BJ (cell line): ENCODE results near the gene MVP. TPM values are rescaled to one million over a fixed set of nuclear protein-coding genes. Genes with fewer than 3 reads are reported as not detected.

Experiments
- CTCF ChIA-PET: fragments of 350-600 bp; formaldehyde crosslinking; extraction: SDS; loops from one replicate; lab custom pipeline; 2021; ENCODE audit warnings: antibody characterized with exemption, inconsistent platforms; lab: Yijun Ruan, JAX
- POLR2A ChIA-PET: fragments of 300-600 bp; sonication (Branson Sonifier 250); formaldehyde crosslinking; extraction: SDS; loops from one replicate; lab custom pipeline; 2021; ENCODE audit warnings: antibody characterized with exemption; lab: Charles Lee
- DNase-seq: peaks from one replicate; pipeline ENCODE4 v3.0.0-alpha.2; 2011; ENCODE audit warnings: low read depth
- H3K27me3 ChIP-seq: 2 replicates; pipeline ENCODE4 v1.6.0; 2011; ENCODE audit warnings: low read length; ENCODE audit not compliant: control insufficient read depth, insufficient read depth
- H3K36me3 ChIP-seq: 2 replicates; pipeline ENCODE4 v1.5.1; 2011; ENCODE audit warnings: low read length; ENCODE audit not compliant: control insufficient read depth, insufficient read depth
- H3K4me3 ChIP-seq: 2 replicates; pipeline ENCODE4 v1.5.1; 2011; ENCODE audit warnings: low read depth, mild to moderate bottlenecking, control low read depth, low read length
- polyA plus RNA-seq: library from polyadenylated mRNA; depleted of rRNA; stranded (reverse); fragments of >200 nt; gene quantifications from 2 replicates; pipeline ENCODE4 v1.2.3, GENCODE V29; 2011
- TF ChIP-seq, protein P1 (sequence below): IDR thresholded peaks from 2 replicates; pipeline ENCODE4 v1.5.1; 2011; ENCODE audit warnings: low read depth, mild to moderate bottlenecking, control low read depth, inconsistent platforms, low read length, moderate library complexity; ENCODE audit not compliant: insufficient read depth

Gene MVP
- polyA plus RNA-seq, 1 experiment = 368 TPM

DNA sequence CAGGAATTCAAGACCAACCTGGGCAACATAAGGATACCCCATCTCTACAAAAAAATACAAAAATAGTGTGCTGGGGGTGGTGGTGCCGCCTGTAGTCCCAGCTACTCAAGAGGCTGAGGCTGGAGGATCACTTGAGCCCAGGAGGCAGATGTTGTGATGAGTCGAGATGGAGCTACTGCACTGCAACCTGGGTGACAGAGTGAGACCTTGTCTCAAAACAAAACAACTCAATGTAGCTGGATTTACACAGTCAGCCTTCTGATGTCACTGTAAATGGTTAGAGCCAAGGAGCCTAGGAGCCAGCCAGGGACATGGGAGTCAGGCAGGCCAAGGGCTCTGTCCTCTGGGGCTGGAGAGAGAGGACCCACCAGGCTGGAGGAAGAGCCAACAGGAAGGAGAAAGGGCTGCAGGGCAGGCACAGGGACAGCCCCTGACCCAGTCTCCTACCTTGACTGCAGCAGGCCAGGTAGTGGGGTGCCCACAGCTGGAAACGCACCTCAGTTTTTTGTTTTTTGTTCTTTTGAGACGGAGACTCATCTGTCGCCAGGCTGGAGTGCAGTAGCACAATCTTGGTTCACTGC is 34.3 kb downstream of the MVP start:
- Histone ChIP-seq H3K4me3 (no peak overlapping the region), H3K27me3 (no peaks in the 10 kb centered on the region), H3K36me3 (peaks cover 12% of the 10 kb centered on the region)
- no peak for DNase-seq
- ChIA-PET POLR2A (no interaction called here), CTCF (no interaction called here)
- TF ChIP-seq, protein P1, sequence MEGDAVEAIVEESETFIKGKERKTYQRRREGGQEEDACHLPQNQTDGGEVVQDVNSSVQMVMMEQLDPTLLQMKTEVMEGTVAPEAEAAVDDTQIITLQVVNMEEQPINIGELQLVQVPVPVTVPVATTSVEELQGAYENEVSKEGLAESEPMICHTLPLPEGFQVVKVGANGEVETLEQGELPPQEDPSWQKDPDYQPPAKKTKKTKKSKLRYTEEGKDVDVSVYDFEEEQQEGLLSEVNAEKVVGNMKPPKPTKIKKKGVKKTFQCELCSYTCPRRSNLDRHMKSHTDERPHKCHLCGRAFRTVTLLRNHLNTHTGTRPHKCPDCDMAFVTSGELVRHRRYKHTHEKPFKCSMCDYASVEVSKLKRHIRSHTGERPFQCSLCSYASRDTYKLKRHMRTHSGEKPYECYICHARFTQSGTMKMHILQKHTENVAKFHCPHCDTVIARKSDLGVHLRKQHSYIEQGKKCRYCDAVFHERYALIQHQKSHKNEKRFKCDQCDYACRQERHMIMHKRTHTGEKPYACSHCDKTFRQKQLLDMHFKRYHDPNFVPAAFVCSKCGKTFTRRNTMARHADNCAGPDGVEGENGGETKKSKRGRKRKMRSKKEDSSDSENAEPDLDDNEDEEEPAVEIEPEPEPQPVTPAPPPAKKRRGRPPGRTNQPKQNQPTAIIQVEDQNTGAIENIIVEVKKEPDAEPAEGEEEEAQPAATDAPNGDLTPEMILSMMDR = no peak

- CTCF ChIA-PET = interaction anchor here (0.6 to 2.1 kb wide), 5 partner anchors 9 to 149 kb away, joined by 3 to 13 read pairs (median 4); no protein-coding TSS in a partner anchor
Measured at GRCh38 chr16:29857133-29857760, 37.0 kb downstream of the MVP start.

DNA sequence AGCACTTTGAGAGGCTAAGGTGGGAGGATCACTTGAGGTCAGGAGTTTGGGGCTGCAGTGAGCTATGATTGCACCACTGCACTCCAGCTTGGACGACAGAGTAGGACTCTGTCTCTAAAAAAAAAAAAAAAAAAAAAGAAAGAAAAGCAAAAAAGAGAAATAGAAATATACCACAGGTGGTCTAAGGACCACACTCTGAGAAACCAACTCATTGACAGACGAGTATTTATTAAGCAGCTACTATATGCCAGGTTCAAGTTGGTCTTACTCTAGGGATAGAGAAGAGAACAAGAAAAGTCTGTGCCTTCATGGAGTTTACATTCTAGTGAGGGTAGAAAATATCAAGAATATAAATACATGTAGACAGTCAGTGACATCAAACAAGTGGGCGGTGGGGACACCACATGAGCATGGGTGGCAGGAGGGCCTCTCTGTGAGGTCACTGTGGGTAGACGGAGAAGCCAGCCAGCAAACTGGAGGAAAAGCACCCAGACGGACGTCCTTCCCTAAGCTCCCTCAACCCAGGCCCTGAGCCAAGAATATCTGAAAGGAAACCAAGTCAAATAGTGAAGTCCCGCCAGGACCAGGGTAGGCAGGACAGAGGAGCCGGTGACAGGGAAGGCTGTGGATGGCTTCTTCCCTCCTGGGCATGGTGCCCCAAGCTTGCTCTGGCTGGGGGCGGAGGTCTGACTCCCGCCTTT is 38.0 kb downstream of the MVP start:
- ChIA-PET CTCF (interaction anchor here (0.6 to 2.1 kb wide), 3 partner anchors 10 to 147 kb away, joined by 4 to 13 read pairs (median 4); no protein-coding TSS in a partner anchor), POLR2A (interaction anchor here (0.7 kb wide), 1 partner anchor 67 kb away, joined by 13 read pairs; the partner anchor contains the start of gene KCTD13)
- no peak for DNase-seq
- TF ChIP-seq, protein P1 = no peak
- H3K36me3 ChIP-seq = peaks cover 20% of the 10 kb centered on the region
- H3K27me3 ChIP-seq = no peaks in the 10 kb centered on the region
- H3K4me3 ChIP-seq = no peak overlapping the region

More at GRCh38 chr16:29857133-29857760, 37.0 kb downstream of the MVP start:
- H3K4me3 ChIP-seq = no peak overlapping the region
- TF ChIP-seq, protein P1 = no peak
- no peaks in the 10 kb centered on the region for H3K27me3 ChIP-seq
- POLR2A ChIA-PET = interaction anchor here (0.6 to 0.7 kb wide), 2 partner anchors 33 to 68 kb away, joined by 3 to 13 read pairs; partner anchors contain the start of gene KCTD13
- H3K36me3 ChIP-seq = peaks cover 20% of the 10 kb centered on the region
- peak; percentile 73 for DNase-seq

DNA sequence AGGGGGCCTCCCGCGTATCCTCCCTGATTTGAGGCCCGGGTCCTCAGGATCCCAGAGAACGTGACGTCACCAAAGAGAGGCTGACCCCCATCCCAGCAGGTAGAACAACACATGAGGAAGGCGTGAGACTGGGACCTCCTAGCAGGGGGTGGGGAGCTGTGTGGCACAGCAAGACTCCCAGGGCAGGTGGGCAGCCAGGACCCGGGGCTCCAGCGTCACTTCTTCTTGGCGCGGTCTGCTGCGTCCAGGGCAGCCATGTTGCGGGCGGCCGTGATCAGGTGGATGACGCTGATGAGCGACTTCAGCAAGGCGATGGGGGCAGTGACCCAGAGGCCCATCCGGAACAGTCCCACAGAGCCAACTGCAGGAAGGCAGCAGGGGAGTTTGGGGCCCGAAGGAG is 38.7 kb downstream of the MVP start:
- ChIA-PET POLR2A (no interaction called here), CTCF (no interaction called here)
- no peak for DNase-seq
- H3K27me3 ChIP-seq = no peaks in the 10 kb centered on the region
- no peak overlapping the region for H3K4me3 ChIP-seq
- H3K36me3 ChIP-seq = peaks cover 20% of the 10 kb centered on the region
- TF ChIP-seq, protein P1 = no peak

DNA sequence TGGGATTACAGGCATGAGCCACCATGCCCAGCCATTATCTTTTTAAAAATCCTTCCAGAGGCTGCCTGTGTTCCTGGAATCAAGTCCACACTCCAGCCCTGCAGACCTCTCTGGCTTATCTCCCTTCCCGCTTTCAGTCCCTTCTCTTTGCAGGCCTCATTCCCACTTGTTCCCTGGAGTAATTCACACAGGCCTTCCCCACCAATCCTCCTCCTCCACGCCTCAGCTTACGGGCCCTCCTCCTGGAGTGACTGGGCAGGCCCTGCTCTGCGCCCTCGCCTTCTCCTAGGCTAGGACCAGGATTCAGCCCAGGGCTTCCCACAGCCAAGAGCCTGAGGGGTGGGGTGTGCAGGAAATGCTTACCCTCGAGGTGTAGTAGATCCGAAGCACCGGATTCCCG is 40.0 kb downstream of the MVP start:
- ChIA-PET POLR2A (no interaction called here), CTCF (interaction anchor here (0.7 kb wide), 1 partner anchor 12 kb away, joined by 3 read pairs; no protein-coding TSS in a partner anchor)
- Histone ChIP-seq H3K27me3 (no peaks in the 10 kb centered on the region), H3K36me3 (peaks cover 20% of the 10 kb centered on the region), H3K4me3 (no peak overlapping the region)
- no peak for DNase-seq
- TF ChIP-seq, protein P1 = no peak
